Measurements from ENCODE around the gene SCAND1. TPM values are rescaled to one million over a fixed set of nuclear protein-coding genes. Genes with fewer than 3 reads are reported as not detected.

Gene SCAND1
- polyA plus RNA-seq, 4 donors, result 26.2 to 73.7 (median 33.0) TPM

DNA sequence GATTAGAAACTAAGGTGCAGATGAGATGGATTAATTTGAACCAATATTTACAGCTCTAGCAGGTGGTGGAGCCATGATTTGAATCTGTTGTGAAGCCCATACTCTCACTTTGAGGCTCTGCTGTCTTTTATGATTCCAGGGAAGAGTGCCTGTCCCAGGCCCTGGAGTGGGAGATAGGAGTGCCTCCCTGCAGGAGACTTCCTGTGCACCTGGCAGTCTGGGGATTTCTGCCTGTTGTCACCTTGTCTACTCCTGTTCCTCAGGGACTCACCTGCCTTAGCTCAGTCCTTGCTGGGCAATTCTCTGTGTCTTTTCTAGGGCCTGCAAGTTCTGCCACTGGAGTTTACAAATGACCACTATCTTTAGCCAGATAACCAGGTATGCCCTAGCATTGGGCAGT, 46.3 kb downstream of the SCAND1 start:
- DNase-seq (ENCODE audit: low read depth in 4 of 4, low spot score in 3 of 4), result no peak

DNA sequence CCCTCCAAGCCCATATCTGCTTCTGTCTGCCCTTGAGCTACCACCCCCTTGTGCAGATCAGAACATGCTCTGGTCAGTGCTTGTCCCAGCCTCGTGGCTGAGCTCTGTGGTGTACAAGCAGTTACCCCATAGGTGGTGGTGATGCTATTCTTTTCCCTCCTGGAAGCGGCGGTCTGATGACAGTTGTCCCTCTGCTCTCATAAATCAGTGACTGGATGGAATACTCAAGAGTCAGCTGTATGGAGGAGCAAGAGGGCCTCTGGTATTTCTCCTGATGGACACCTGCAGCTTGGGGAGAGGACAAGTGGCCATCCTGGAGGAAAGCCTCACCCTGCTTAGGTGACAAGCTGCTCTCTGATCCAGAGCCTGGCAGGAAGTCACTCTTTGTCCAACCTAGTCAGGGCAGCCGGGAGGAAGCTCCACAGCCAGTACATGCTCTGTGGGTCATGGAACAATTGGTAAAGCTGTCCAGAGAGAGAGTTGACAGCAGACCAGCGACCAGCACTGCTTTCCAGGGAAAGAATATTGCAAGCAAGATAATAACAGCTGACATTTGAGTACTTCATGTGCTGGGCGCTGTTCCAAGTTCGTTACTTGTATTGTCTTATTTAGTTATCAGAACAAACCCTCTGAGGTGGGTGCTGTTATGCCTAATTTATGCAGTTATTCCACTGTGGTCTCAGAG, 47.1 kb downstream of the SCAND1 start:
- DNase-seq (ENCODE audit: low read depth in 4 of 4, low spot score in 3 of 4), result no peak

DNA sequence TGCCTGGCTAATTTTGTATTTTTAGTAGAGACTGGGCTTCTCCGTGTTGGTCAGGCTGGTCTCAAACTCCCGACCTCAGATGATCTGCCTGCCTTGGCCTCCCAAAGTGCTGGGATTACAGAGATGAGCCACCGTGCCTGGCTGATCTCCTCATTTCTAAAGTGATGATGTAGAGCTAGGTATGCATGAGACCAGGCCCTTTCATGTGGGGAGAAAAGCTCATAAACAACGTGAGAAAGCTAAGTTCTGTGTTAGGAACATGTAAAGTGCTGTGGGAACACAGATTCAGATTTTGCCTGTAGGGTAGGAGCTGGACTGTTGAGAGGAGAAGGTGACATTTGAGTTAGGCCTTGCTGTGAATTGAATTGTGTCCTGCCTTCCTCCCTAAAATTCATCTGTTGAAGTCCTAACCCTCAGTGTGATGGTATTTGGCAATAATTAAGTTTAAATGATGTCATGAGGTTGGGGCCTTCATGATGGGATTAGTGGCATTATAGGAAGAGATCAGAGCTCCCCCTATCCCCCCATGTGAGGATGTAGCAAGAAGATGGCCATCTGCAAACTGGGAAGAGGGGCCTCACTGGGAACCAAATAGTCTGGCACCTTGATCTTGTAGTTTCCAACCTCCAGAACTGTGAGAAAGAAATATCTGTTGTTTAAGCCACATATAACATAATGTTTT, 49.2 kb downstream of the SCAND1 start:
- DNase-seq (ENCODE audit: low read depth in 4 of 4, low spot score in 3 of 4), result no peak

DNA sequence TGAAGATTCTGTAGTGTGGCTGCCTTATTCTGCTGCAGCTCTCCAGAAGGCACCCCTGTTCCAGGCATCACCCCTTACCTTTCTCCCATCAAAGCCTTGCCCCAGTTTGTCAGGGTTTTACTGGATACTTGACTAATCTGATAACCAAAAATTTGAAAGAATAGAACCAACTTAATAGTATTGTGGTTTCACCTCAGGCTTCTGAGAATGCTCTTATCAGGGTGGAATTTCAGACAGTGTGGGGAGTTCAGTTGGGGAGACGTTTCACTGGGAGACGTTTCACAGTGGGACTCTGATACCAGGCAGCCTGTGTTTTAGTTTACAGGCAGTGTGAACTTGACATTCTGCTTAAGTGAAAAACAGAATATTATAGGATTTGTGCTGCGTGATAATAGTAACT, 50.5 kb downstream of the SCAND1 start:
- no peak for DNase-seq (ENCODE audit: low read depth in 4 of 4, low spot score in 3 of 4)

Other genes starting within 250 kb of the SCAND1 start
- gene RBM39, start 212.2 kb downstream of the SCAND1 start, polyA plus RNA-seq (ENCODE audit: insufficient read length in 4 of 4), result 100 to 1,000 TPM; 497 to 603 (median 575) TPM
- 10 to 100 TPM; 37.6 to 42.8 (median 42.0) TPM for gene PHF20, start 182.5 kb downstream of the SCAND1 start, polyA plus RNA-seq (ENCODE audit: insufficient read length in 4 of 4)
- 1 to 10 TPM in 1 of 4 donors, under 1 TPM in 3; 0.46 to 1.8 (median 0.70) TPM for gene CNBD2, start 14.1 kb upstream of the SCAND1 start, polyA plus RNA-seq (ENCODE audit: insufficient read length in 4 of 4)
- gene EPB41L1, start 200.2 kb upstream of the SCAND1 start, polyA plus RNA-seq (ENCODE audit: insufficient read length in 4 of 4), result 10 to 100 TPM; 69.3 to 82.8 (median 71.8) TPM

Data from right renal pelvis (tissue), 4 donors.